B cell (primary cell): ENCODE results near the gene MCEMP1. TPM values are rescaled to one million over a fixed set of nuclear protein-coding genes. Genes with fewer than 3 reads are reported as not detected.

ENCODE experiments used
- ATAC-seq: fragments of 200-7000 bp; cut with Tn5 transposase; one replicate; pipeline ENCODE4 v1.10.0; 2021; ENCODE audit warnings: low read depth, mild to moderate bottlenecking, moderate number of reproducible peaks, moderate library complexity
- CTCF ChIA-PET: fragments of 350-600 bp; sonication (Branson Sonifier 250); formaldehyde crosslinking; loops from one replicate; lab custom pipeline; 2021; ENCODE audit warnings: antibody characterized with exemption, inconsistent platforms; lab: Charles Lee
- POLR2A ChIA-PET: fragments of 350-600 bp; sonication (Branson Sonifier 250); formaldehyde crosslinking; loops from one replicate; lab custom pipeline; 2021; ENCODE audit warnings: antibody characterized with exemption; lab: Charles Lee
- DNase-seq: peaks from one replicate; pipeline ENCODE4 v3.0.0; 2013
- H2AFZ ChIP-seq: 2 replicates; pipeline ENCODE4 v1.6.1; 2012; ENCODE audit warnings: mild to moderate bottlenecking, low read depth, low read length; ENCODE audit not compliant: insufficient read depth, poor library complexity, severe bottlenecking
- H3K27ac ChIP-seq, 2 donors: 1 replicate in 1 of 2; 2 replicates in 1 of 2; pipeline ENCODE4 v1.5.1; 2012 to 2013; ENCODE audit warnings: low read length in 2 of 2, mild to moderate bottlenecking in 2 of 2, moderate library complexity in 1 of 2
- H3K27me3 ChIP-seq, 4 experiments: fragments of 200-600 bp in 1 of 4; sonication (generic) in 1 of 4; replicated peaks in 1 of 4; 1 replicate in 2 of 4; 2 replicates in 2 of 4; pipeline versions ENCODE4 v1.6.1 to v1.7.0; 2013 to 2016; ENCODE audit warnings: low read length in 3 of 4, mild to moderate bottlenecking in 2 of 4, mixed read lengths in 1 of 4, moderate library complexity in 1 of 4; ENCODE audit not compliant: insufficient read depth in 4 of 4, control insufficient read depth in 3 of 4; ENCODE audit errors: control extremely low read depth in 1 of 4
- H3K36me3 ChIP-seq, 2 experiments: replicated peaks in 1 of 2; 1 replicate in 1 of 2; 2 replicates in 1 of 2; pipeline versions ENCODE4 v1.6.1 to v1.7.1; 2013; ENCODE audit warnings: low read length in 1 of 2; ENCODE audit not compliant: insufficient read depth in 2 of 2, control insufficient read depth in 1 of 2; ENCODE audit errors: control extremely low read depth in 1 of 2, extremely low read depth in 1 of 2
- H3K4me1 ChIP-seq, 2 donors: fragments of 200-600 bp in 1 of 2; sonication (generic) in 1 of 2; 1 replicate in 1 of 2; 2 replicates in 1 of 2; pipeline versions ENCODE4 v1.5.1 to v1.6.1; 2013 to 2017; ENCODE audit warnings: low read length in 2 of 2; ENCODE audit not compliant: control insufficient read depth in 2 of 2, insufficient read depth in 2 of 2
- H3K4me2 ChIP-seq: replicated peaks from 2 replicates; pipeline ENCODE3; 2012; ENCODE audit warnings: mild to moderate bottlenecking, low read depth, low read length; ENCODE audit not compliant: poor library complexity, severe bottlenecking
- H3K4me3 ChIP-seq, 5 experiments: fragments of 200-600 bp in 1 of 5; sonication (generic) in 1 of 5; 1 replicate in 3 of 5; 2 replicates in 2 of 5; pipeline versions ENCODE4 v1.5.1 to v1.7.0; 2011 to 2016; ENCODE audit warnings: low read length in 4 of 5, mild to moderate bottlenecking in 4 of 5, low read depth in 2 of 5, control low read depth in 1 of 5, moderate library complexity in 1 of 5; ENCODE audit not compliant: insufficient read depth in 1 of 5; ENCODE audit errors: control extremely low read depth in 1 of 5, extremely low read depth in 1 of 5
- H3K79me2 ChIP-seq: fragments of 200-600 bp; sonication (generic); one replicate; pipeline ENCODE4 v1.6.0; 2016; ENCODE audit warnings: low read length; ENCODE audit not compliant: control insufficient read depth, insufficient read depth
- H3K9ac ChIP-seq: fragments of 200-600 bp; sonication (generic); 2 replicates; pipeline ENCODE4 v1.6.1; 2017; ENCODE audit warnings: mild to moderate bottlenecking, low read length, moderate library complexity
- H3K9me3 ChIP-seq, 3 donors: one replicate each; pipeline versions ENCODE4 v1.6.1 to v1.7.1; 2013; ENCODE audit warnings: low read length in 2 of 3; ENCODE audit not compliant: control insufficient read depth in 2 of 3, insufficient read depth in 1 of 3; ENCODE audit errors: control extremely low read depth in 1 of 3
- H4K20me1 ChIP-seq: 2 replicates; pipeline ENCODE4 v1.6.0; 2012; ENCODE audit warnings: mild to moderate bottlenecking, low read length; ENCODE audit not compliant: insufficient read depth, control insufficient read depth, poor library complexity, severe bottlenecking
- H3K27ac Mint-ChIP-seq: one replicate; pipeline ENCODE4 v1.8.0; 2021; ENCODE audit warnings: mixed read lengths
- H3K27me3 Mint-ChIP-seq: one replicate; pipeline ENCODE4 v1.8.0; 2021; ENCODE audit warnings: mixed read lengths
- H3K4me1 Mint-ChIP-seq: one replicate; pipeline ENCODE4 v1.8.0; 2021; ENCODE audit warnings: mixed read lengths
- H3K4me3 Mint-ChIP-seq: one replicate; pipeline ENCODE4 v1.8.0; 2021; ENCODE audit warnings: mixed read lengths
- H3K9me3 Mint-ChIP-seq: one replicate; pipeline ENCODE4 v1.8.0; 2022; ENCODE audit warnings: mixed read lengths; ENCODE audit not compliant: insufficient read depth
- EZH2 ChIP-seq: IDR thresholded peaks from 2 replicates; pipeline ENCODE4 v1.6.1; 2012; ENCODE audit warnings: borderline replicate concordance, low read depth, mild to moderate bottlenecking, moderate library complexity, low read length; ENCODE audit not compliant: insufficient read depth, poor library complexity, severe bottlenecking
- WGBS: methylation state at CpG from one replicate; pipeline ENCODE4 v1.1.5; 2013; ENCODE audit warnings: missing lambda C conversion rate; ENCODE audit not compliant: insufficient coverage; 5-methylcytosine and 5-hydroxymethylcytosine counted together
- intact Hi-C: fragments of 100-400 bp; cut with micrococcal nuclease; formaldehyde crosslinking; loops from one replicate; pipeline ENCODE4 v1.10.0; 2022
- polyA plus RNA-seq: library from polyadenylated mRNA; depleted of rRNA; stranded (reverse); fragments of >200 nt; gene quantifications from 2 replicates; pipeline ENCODE4 v1.2.3, GENCODE V29; 2012
- total RNA-seq, 2 donors: library from RNA; stranded (reverse); fragments of 120-200 nt in 1 of 2; gene quantifications; 1 replicate in 1 of 2; 2 replicates in 1 of 2; pipeline versions ENCODE4 v1.2.3 to v1.2.4, GENCODE V29; 2013 to 2022
- TF ChIP-seq, protein P1 (sequence below): fragments of 200-600 bp; IDR thresholded peaks from one replicate; pipeline ENCODE4 v1.8.0; 2022; ENCODE audit warnings: antibody characterized with exemption, mild to moderate bottlenecking

Gene MCEMP1
- total and polyA plus RNA-seq, 2 donors (not counting 1 experiment from before 2014, with no cell fraction given) = 0.57 TPM; not detected in 1

DNA sequence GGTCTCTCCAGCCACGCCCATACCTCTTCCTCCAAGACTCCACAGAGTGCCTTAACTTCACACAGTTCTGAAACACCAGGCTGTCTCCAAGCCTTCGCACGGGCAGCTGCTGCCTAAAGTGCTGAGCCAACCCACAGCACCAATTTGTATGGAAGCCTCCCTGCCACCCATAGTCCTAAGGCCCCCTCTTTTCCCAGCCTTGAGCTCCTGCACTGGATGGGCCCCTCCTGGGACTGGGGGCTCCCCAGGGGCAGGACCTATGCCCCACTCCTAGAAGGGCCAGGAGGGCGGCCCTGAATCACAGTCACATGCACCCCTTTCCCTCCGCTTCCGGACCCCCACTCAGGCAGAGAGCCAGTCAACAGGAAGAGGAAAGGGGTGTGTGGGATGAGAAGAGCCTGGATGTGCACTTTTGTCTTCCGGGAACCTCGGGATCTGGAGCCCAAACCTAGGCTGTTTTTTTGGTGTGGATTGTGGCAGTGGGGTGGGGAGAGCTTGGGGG lies 30.1 kb downstream of the MCEMP1 start:
- TF ChIP-seq, protein P1, sequence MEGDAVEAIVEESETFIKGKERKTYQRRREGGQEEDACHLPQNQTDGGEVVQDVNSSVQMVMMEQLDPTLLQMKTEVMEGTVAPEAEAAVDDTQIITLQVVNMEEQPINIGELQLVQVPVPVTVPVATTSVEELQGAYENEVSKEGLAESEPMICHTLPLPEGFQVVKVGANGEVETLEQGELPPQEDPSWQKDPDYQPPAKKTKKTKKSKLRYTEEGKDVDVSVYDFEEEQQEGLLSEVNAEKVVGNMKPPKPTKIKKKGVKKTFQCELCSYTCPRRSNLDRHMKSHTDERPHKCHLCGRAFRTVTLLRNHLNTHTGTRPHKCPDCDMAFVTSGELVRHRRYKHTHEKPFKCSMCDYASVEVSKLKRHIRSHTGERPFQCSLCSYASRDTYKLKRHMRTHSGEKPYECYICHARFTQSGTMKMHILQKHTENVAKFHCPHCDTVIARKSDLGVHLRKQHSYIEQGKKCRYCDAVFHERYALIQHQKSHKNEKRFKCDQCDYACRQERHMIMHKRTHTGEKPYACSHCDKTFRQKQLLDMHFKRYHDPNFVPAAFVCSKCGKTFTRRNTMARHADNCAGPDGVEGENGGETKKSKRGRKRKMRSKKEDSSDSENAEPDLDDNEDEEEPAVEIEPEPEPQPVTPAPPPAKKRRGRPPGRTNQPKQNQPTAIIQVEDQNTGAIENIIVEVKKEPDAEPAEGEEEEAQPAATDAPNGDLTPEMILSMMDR = no peak
- no peak for TF ChIP-seq EZH2
- no peaks in the 10 kb centered on the region for H3K27me3 ChIP-seq
- H3K4me3 ChIP-seq = peak overlapping the region in 1 of 5 experiments; percentile 5
- peak overlapping the region; percentile 2 for H3K9ac ChIP-seq
- Mint-ChIP-seq H3K9me3 (no peaks in the 10 kb centered on the region), H3K4me1 (peaks cover 83% of the 10 kb centered on the region), H3K27ac (peak overlapping the region; percentile 100), H3K27me3 (no peaks in the 10 kb centered on the region), H3K4me3 (peak overlapping the region; percentile 87)
- no peaks in the 10 kb centered on the region for H3K36me3 ChIP-seq
- peak overlapping the region; percentile 71 for H3K4me2 ChIP-seq
- whole genome bisulfite sequencing = 76% methylated on average over 5 of the region's 8 CpGs
- no peak for DNase-seq
- peak overlapping the region; percentile 95 to 98 for H3K27ac ChIP-seq
- intact Hi-C loops = loop anchor here (10.0 kb wide), 1 partner anchor 362 kb away; the partner anchor contains the start of gene ARHGEF18
- no peak for ATAC-seq
- H3K79me2 ChIP-seq = peaks cover 61% of the 10 kb centered on the region
- CTCF ChIA-PET = interaction anchor here (1.2 to 3.2 kb wide), 2 partner anchors 26 to 93 kb away, joined by 4 to 24 read pairs; partner anchors contain the start of gene TRAPPC5
- POLR2A ChIA-PET = interaction anchor here (0.6 kb wide), 1 partner anchor 96 kb away, joined by 7 read pairs; no protein-coding TSS in a partner anchor
- H3K9me3 ChIP-seq = no peaks in the 10 kb centered on the region
- peaks cover 85 to 100% of the 10 kb centered on the region in 2 donors for H3K4me1 ChIP-seq
- no peaks in the 10 kb centered on the region for H4K20me1 ChIP-seq
- H2AFZ ChIP-seq = no peak overlapping the region

DNA sequence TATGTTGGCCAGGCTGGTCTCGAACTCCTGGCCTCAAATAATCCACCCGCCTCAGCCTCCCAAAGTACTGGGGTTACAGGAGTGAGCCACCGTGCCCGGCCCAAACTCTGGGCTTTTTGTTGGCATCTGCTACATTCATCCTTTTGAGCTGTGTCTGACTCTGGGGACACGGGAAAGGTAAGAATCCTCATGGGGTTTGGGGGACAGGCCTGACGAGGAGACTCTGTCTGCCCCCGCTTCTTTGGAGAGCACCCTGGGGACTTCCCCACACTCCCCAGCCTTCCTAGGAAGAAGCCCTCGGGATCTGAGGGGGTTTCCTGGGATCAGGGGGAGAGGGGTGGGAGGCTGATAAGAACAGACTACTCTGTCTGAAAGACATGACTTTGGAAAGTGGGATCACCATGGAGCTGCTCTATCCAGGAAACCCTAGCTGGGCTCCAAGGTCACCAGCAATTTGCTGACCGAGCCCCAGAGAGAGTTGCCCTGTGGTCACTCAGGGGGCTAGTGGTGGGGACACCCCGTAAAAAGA lies 33.1 kb downstream of the MCEMP1 start:
- Mint-ChIP-seq H3K27ac (peak overlapping the region; percentile 63), H3K27me3 (no peaks in the 10 kb centered on the region), H3K9me3 (no peaks in the 10 kb centered on the region), H3K4me1 (peaks cover 67% of the 10 kb centered on the region), H3K4me3 (peak overlapping the region; percentile 32)
- no peaks in the 10 kb centered on the region for H3K27me3 ChIP-seq
- ChIA-PET POLR2A (interaction anchor here (0.7 to 0.9 kb wide), 3 partner anchors 11 to 24 kb away, joined by 3 read pairs; no protein-coding TSS in a partner anchor), CTCF (interaction anchor here (1.3 kb wide), 1 partner anchor 29 kb away, joined by 5 read pairs; the partner anchor contains the start of gene TRAPPC5)
- peaks cover 32% of the 10 kb centered on the region for H3K79me2 ChIP-seq
- no peak overlapping the region for H3K9ac ChIP-seq
- H2AFZ ChIP-seq = no peak overlapping the region
- H3K27ac ChIP-seq = no peak overlapping the region
- no peak for TF ChIP-seq EZH2
- TF ChIP-seq, protein P1 = no peak
- ATAC-seq (no peak), DNase-seq (no peak)
- H3K4me2 ChIP-seq = peak overlapping the region; percentile 48
- peak overlapping the region in 1 of 5 experiments; percentile 11 for H3K4me3 ChIP-seq
- 78% methylated on average over 1 of the region's 10 CpGs for WGBS
- H4K20me1 ChIP-seq = no peaks in the 10 kb centered on the region
- peaks cover 0 to 2% (median 0%) of the 10 kb centered on the region in 3 donors for H3K9me3 ChIP-seq
- H3K36me3 ChIP-seq = no peaks in the 10 kb centered on the region
- intact Hi-C loops = loop anchor here (10.0 kb wide), 1 partner anchor 365 kb away; the partner anchor contains the start of gene ARHGEF18
- H3K4me1 ChIP-seq = peaks cover 69 to 99% of the 10 kb centered on the region in 2 donors
